ENCODE measurements around the gene RHPN2.
"Not testable (repeated sequence)": the region's sequence is repeated elsewhere in the genome, so short reads cannot be mapped to it uniquely, and the experiment has no call there.

RHPN2 gene

DNA sequence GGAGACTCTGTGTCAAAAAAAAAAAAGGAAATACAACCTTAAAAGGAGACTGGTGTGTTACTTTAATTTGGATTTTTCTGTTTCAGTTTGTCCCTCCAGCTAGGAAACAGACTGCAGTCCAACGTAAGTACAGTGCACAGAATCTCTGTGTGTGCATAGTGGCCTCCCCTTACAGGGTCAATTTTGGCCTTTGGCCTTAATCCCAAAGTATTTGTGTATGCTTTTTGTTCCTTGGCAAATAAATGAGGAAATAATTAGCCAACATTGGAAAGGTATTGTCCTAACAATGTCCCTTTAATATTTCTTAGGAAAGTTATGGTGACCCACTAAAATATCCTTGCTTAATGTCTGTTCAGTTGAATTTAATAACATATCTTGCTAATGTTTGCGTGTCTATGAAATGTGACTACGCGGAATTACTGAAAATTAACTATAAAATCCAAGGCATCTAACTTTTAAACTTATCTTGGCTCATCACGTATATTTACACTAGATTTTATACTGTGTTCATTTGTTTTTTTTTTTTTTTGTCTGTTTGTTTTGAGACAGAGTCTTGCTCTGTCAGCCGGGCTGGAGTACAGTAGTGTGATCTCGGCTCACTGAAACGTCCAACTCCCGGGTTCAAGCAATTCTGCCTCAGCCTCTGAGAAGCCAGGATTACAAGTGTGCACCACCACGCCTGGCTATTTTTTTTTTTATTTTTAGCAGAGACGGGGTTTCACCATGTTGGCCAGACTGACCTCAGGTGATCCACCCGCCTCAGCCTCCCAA is 39.0 kb downstream of the RHPN2 start:
- not testable (repeated sequence) for DNase-seq

DNA sequence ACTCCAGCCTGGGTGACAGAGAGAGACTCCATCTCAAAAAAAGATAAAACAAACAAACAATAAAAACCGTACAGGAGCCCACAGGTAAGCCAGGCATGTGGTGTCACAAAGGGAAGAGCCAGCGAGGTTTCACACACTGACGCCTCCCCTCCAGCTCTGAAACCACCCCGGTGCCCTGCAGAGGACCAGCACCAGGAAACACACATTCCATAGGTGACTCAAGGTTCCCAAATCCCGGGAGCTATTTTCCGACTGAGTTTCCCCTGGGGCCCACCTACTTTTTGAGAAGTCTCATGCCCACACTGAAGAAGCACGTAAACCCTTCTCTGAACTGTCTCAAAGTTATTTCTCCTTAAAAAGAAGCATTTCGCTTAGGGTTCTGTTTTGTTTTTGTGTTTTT is 40.3 kb downstream of the RHPN2 start:
- DNase-seq, result no peak

DNA sequence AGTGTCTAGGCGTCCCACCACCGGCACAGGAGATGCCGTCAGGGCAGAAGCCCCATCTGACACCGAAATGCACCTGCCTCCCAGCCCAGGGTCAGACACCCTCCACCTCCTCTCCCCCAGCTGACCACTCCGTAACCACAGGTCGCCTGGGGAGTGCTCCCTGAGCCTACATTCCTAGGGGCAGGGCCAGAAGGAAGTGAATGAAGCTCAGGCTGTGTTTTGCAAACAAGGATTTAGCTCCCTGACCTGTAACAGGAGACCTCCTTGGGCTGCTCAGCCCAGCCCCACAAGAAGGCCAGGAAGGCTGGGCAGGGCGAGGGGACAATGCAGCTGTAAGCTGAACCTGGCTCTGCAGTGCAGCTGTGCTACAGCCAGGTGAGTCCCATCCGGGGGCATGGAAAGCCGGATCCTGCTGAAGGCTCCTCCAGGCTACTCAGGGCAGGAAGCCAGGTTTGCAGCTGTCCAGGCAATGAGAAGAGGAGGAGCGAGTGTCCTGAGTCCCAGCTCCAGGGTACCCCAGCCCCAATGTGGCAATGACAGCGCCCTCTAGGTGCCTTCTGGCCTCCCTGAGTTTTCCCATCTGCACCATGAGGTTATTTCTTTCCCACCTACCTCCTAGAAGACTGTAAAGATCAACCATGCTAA is 42.1 kb downstream of the RHPN2 start:
- DNase-seq, result no peak

- DNase-seq, result not testable (repeated sequence)
Observed at GRCh38 chr19:33010891-33011290, 53.8 kb downstream of the RHPN2 start.

GRCh38 chr19:33008738-33009137 is 56.0 kb downstream of the RHPN2 start:
- no peak for DNase-seq

DNA sequence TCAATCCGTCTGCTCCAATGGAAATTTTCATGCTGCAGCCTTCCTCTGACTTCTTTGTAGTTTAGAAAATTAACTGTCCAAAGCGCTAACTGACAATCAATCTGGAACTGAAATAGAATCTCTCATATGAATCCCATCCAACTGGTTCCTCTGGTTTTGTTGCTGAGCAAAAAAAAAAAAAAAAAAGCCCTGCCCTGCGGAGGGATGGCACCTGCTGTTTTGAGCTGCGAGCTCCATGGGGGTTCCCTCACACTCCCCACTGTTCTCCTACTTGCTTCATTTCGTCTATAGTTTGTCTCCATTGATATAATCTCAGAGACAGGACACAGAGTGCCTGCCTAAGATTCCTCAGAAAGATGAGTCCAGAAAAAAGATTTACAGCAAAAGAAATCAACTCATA is 59.2 kb downstream of the RHPN2 start:
- no peak for DNase-seq

GRCh38 chr19:33003424-33004024 is 61.2 kb downstream of the RHPN2 start:
- not testable (repeated sequence) for DNase-seq

DNA sequence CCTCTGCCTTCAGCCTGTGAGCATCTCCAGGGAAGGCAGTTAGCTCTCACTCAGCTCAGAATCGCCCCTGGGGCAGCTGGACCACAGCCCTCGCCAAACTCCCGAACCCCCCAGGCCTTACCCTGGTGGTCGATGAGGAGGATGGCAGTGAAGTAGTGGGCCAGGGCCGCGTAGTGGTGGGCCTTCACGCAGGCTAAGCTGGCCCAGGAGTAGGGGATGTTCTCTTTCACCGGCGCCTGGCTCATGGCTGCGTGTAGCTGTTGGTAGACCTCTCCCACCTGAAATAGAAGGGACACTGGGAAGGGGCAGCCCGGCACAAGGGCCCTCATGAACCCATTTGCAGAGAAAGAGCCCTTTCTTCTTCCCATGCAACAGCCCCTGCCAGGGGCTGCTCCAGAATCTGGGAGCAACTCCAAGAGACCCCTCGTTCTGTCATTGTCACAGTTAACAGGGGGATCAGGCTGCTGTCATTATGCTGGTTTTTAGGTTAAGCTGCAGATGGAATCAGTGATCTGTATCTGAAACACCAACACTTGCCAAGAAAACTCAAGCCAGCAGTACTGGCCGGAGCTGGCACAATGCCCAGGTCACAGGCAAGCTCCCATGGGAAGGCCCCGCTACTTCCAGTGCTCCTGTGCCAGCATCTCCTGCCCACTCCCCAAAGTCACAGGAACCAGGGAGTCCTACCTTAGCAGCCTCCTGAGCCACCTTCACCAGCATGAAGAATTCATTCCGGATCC is 62.4 kb downstream of the RHPN2 start:
- not testable (repeated sequence) for DNase-seq

GRCh38 chr19:33000910-33001309 is 63.8 kb downstream of the RHPN2 start:
- no peak for DNase-seq

GRCh38 chr19:33000510-33000909 is 64.2 kb downstream of the RHPN2 start:
- no peak for DNase-seq

DNA sequence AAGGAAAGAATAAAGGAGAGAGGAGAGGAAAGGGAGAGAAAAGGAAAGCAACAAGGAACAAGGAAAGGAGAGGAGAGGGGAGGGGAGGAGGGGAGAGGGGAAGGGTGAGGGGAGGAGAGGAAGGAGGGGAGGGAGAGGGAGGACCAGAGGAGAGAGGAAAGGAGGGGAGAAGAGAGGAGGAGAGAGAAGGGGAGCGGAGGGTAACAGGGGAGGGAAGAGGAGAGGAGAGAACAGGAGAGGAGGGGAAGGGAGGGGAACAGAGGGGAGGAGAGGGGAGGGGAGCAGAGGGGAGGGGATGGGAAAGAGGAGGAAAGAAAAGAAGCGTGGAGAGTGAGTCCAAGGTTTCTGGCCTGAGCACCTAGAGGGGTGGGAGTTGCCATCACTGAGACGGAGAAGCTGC is 66.0 kb downstream of the RHPN2 start:
- no peak for DNase-seq

GRCh38 chr19:32997716-32998355 is 66.9 kb downstream of the RHPN2 start:
- no peak for DNase-seq

GRCh38 chr19:32997061-32997464 is 67.6 kb downstream of the RHPN2 start:
- not testable (repeated sequence) for DNase-seq

- DNase-seq, result not testable (repeated sequence)
Observed at GRCh38 chr19:32995966-32996365, 68.7 kb downstream of the RHPN2 start.

GRCh38 chr19:32988724-32989123 is 76.0 kb downstream of the RHPN2 start:
- no peak for DNase-seq

GRCh38 chr19:32988254-32988653 is 76.4 kb downstream of the RHPN2 start:
- DNase-seq, result not testable (repeated sequence)

- not testable (repeated sequence) for DNase-seq
Observed at GRCh38 chr19:32982488-32982887, 82.2 kb downstream of the RHPN2 start.

DNA sequence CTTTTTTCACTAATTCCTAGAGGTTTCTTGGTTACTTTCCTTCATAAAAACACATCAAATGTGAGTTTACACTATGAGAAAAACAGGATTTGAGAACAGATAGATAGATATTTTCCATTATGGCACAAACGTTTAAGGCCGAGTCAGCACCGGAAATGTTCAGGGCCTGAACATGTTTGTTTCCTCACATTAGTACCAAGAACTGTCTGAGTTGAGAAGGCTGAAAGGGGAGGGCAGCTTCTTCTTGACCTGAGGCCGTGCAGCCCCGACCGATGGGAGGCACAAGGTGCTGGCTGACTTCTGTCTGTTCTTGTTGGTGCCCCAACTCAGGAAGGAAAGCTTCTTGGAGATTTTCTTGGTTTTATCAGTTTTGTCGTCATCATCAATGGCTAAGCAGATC is 84.9 kb downstream of the RHPN2 start:
- DNase-seq, result not testable (repeated sequence)

GRCh38 chr19:32977813-32978212 is 86.9 kb downstream of the RHPN2 start:
- DNase-seq, result not testable (repeated sequence)

- DNase-seq, result no peak
Observed at GRCh38 chr19:32977280-32977679, 87.4 kb downstream of the RHPN2 start.

DNA sequence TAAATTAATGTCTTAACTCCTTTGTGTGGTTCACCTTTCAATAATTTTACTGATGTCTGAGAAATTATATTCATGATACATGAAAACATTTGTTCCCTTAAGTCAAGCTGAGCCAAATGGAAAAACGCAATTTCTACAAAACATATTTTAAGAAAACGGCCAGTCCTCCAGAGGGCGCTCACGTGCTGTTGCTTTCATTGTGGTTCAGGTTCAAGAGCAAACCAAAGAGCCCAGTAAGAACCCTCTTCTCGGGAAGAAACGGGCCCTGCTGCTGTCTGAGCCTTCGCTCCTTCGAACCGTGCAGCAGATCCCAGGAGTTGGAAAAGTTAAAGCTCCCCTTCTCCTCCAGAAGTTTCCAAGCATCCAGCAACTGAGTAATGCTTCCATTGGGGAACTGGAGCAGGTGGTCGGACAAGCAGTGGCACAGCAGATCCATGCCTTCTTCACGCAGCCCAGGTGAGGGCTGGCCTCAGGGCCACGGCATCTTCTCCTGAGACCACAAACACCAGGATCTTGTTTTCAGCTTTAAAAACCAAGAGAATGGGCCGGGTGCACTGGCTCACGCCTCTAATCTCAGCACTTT is 88.4 kb downstream of the RHPN2 start:
- DNase-seq, result no peak
